Fibroblast of lung (primary cell): ENCODE data around the gene PRRC1. TPM values are rescaled to one million over a fixed set of nuclear protein-coding genes. Genes with fewer than 3 reads are reported as not detected.

Experiments used
- DNase-seq, 2 donors: peaks; one replicate each; pipeline versions ENCODE4 v3.0.0 to v3.0.0-alpha.2; 2010; ENCODE audit warnings: low read depth in 2 of 2
- H2AFZ ChIP-seq: 2 replicates; pipeline ENCODE4 v1.5.1; 2012; ENCODE audit warnings: low read length, control low read depth, inconsistent platforms
- H3K27ac ChIP-seq: 2 replicates; pipeline ENCODE4 v1.5.1; 2011; ENCODE audit warnings: low read length, control low read depth; ENCODE audit not compliant: insufficient read depth
- H3K27me3 ChIP-seq: 2 replicates; pipeline ENCODE4 v1.5.1; 2011; ENCODE audit warnings: mild to moderate bottlenecking, low read length; ENCODE audit not compliant: control insufficient read depth, insufficient read depth
- H3K36me3 ChIP-seq: 2 replicates; pipeline ENCODE4 v1.5.1; 2011; ENCODE audit warnings: low read length; ENCODE audit not compliant: control insufficient read depth, insufficient read depth
- H3K4me1 ChIP-seq: 2 replicates; pipeline ENCODE4 v1.5.1; 2011; ENCODE audit warnings: low read length; ENCODE audit not compliant: control insufficient read depth, insufficient read depth; ENCODE audit errors: extremely low read depth
- H3K4me2 ChIP-seq: 2 replicates; pipeline ENCODE4 v1.5.1; 2011; ENCODE audit warnings: low read length, control low read depth; ENCODE audit not compliant: insufficient read depth; ENCODE audit errors: extremely low read depth
- H3K4me3 ChIP-seq, 4 experiments: fragments of 200-600 bp in 1 of 4; sonication (generic) in 1 of 4; replicated peaks in 1 of 4; 2 replicates each; pipeline ENCODE4 v1.5.1; 2011 to 2016; ENCODE audit warnings: low read length in 4 of 4, low read depth in 3 of 4, mild to moderate bottlenecking in 3 of 4, control low read depth in 2 of 4, inconsistent platforms in 1 of 4, mixed read lengths in 1 of 4; ENCODE audit not compliant: insufficient read depth in 1 of 4; ENCODE audit errors: control extremely low read depth in 1 of 4
- H3K79me2 ChIP-seq: 2 replicates; pipeline ENCODE4 v1.5.1; 2012; ENCODE audit warnings: mild to moderate bottlenecking, low read length, inconsistent platforms; ENCODE audit not compliant: control insufficient read depth, insufficient read depth
- H3K9ac ChIP-seq: 2 replicates; pipeline ENCODE4 v1.5.1; 2011; ENCODE audit warnings: mild to moderate bottlenecking, low read length, control low read depth; ENCODE audit not compliant: insufficient read depth
- H3K9me3 ChIP-seq: 2 replicates; pipeline ENCODE4 v1.5.1; 2012; ENCODE audit warnings: low read depth, low read length; ENCODE audit not compliant: control insufficient read depth, insufficient read depth
- H4K20me1 ChIP-seq: 2 replicates; pipeline ENCODE4 v1.5.1; 2011; ENCODE audit warnings: low read length; ENCODE audit not compliant: control insufficient read depth, insufficient read depth; ENCODE audit errors: extremely low read depth
- EZH2 ChIP-seq: IDR thresholded peaks from 2 replicates; pipeline ENCODE4 v1.5.1; 2012; ENCODE audit warnings: low read length, control low read depth, mild to moderate bottlenecking; ENCODE audit errors: missing control alignments
- polyA plus RNA-seq, 2 donors: library from polyadenylated mRNA; depleted of rRNA in 1 of 2; stranded (reverse) in 1 of 2; unstranded in 1 of 2; fragments of >200 nt; gene quantifications; 2 replicates each; pipeline ENCODE4 v1.2.1, GENCODE V29; 2011 to 2012; ENCODE audit warnings: missing spikeins in 1 of 2
- total RNA-seq: library from RNA; depleted of rRNA; stranded (reverse); fragments of >200 nt; gene quantifications from 2 replicates; pipeline ENCODE4 v1.2.1, GENCODE V29; 2014
- TF ChIP-seq, protein P1 (sequence below), 2 donors: IDR thresholded peaks in 1 of 2; conservative IDR thresholded peaks in 1 of 2; 1 replicate in 1 of 2; 2 replicates in 1 of 2; pipeline ENCODE4 v1.5.1; 2011 to 2012; ENCODE audit warnings: low read length in 2 of 2, control low read depth in 1 of 2, inconsistent platforms in 1 of 2, low read depth in 1 of 2, mild to moderate bottlenecking in 1 of 2

PRRC1 gene
- total and polyA plus RNA-seq, 2 donors (not counting 1 experiment from before 2014, with no cell fraction given): 44.3 to 125 TPM

DNA sequence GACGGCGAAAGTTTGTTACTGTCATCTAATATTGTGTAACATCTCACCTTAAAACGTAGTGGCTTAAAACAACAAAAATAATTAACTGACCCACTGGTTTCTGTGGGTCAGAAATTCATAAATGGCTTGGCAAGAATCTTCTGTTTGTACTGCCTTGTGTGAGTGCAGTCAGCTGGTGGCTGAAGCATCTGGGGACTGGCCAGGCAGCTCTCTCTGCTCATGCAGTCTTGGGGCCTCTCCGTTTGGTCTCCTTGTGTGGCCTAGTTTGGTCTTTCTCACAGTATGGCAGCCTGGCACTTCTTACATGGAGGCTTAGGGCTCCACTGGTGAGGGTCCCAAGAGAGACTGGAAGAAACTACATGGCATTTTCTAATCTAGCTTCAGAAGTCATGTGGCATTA lies 82.4 kb downstream of the PRRC1 start:
- no peak for TF ChIP-seq EZH2
- TF ChIP-seq, protein P1, sequence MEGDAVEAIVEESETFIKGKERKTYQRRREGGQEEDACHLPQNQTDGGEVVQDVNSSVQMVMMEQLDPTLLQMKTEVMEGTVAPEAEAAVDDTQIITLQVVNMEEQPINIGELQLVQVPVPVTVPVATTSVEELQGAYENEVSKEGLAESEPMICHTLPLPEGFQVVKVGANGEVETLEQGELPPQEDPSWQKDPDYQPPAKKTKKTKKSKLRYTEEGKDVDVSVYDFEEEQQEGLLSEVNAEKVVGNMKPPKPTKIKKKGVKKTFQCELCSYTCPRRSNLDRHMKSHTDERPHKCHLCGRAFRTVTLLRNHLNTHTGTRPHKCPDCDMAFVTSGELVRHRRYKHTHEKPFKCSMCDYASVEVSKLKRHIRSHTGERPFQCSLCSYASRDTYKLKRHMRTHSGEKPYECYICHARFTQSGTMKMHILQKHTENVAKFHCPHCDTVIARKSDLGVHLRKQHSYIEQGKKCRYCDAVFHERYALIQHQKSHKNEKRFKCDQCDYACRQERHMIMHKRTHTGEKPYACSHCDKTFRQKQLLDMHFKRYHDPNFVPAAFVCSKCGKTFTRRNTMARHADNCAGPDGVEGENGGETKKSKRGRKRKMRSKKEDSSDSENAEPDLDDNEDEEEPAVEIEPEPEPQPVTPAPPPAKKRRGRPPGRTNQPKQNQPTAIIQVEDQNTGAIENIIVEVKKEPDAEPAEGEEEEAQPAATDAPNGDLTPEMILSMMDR (conservative IDR thresholded peaks at IDR 0.05 in 1 of 2, IDR thresholded peaks at IDR 0.05 in 1 of 2; ENCODE audit: low read depth in 1 of 2, low read length in 2 of 2): no peak
- no peaks in the 10 kb centered on the region for H3K79me2 ChIP-seq
- DNase-seq: no peak
- H3K36me3 ChIP-seq: no peaks in the 10 kb centered on the region
- no peak overlapping the region for H3K4me3 ChIP-seq
- H3K4me2 ChIP-seq: no peak overlapping the region
- no peaks in the 10 kb centered on the region for H3K4me1 ChIP-seq
- H3K27ac ChIP-seq: no peak overlapping the region
- H2AFZ ChIP-seq: no peak overlapping the region
- H3K27me3 ChIP-seq: peaks cover 4% of the 10 kb centered on the region
- no peak overlapping the region for H3K9ac ChIP-seq
- H4K20me1 ChIP-seq: no peaks in the 10 kb centered on the region
- H3K9me3 ChIP-seq: no peaks in the 10 kb centered on the region

DNA sequence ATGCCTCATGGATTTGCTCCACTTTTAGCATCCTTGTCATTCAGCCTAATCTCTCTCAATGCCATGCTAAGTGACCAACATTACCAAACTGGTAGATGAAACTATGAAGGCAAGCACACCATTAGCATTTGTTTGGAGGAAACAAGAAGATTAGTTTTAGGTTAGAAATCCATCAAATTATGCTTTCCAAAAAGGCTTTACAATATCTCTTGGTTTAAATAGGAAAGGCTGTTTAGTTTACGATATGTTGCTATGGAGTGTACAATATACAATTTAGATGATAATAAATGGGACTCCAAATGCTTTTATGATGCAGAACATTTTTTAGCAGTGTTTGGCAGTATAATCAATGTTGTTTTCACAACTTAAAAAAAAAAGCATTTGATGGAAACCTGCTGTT lies 83.7 kb downstream of the PRRC1 start:
- Histone ChIP-seq H3K27me3 (peaks cover 4% of the 10 kb centered on the region), H2AFZ (no peak overlapping the region), H3K4me2 (no peak overlapping the region), H3K9me3 (no peaks in the 10 kb centered on the region), H4K20me1 (no peaks in the 10 kb centered on the region), H3K9ac (no peak overlapping the region), H3K36me3 (no peaks in the 10 kb centered on the region), H3K4me3 (no peak overlapping the region), H3K27ac (no peak overlapping the region), H3K79me2 (no peaks in the 10 kb centered on the region), H3K4me1 (no peaks in the 10 kb centered on the region)
- no peak for DNase-seq
- TF ChIP-seq, protein P1 (conservative IDR thresholded peaks at IDR 0.05 in 1 of 2, IDR thresholded peaks at IDR 0.05 in 1 of 2; ENCODE audit: low read depth in 1 of 2, low read length in 2 of 2): no peak
- no peak for TF ChIP-seq EZH2

DNA sequence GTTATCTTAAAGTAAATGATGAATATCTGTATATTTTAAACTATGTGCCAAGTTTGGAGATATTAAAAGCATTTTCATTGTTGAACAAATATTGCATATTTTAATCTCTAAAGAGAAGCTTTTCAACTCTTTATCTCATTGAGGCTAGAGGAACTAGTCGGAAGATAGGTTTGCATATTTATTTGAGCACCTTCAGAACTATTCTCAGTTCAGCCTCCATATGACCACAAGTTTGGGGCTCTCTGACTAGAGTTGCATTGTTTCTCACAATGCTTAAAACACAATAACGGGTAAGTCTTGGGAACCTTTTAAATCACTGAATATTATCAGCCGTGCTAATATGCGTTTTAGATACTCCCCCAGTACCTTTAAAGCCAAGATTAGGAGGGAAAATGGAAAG lies 84.2 kb downstream of the PRRC1 start:
- H3K27ac ChIP-seq: no peak overlapping the region
- TF ChIP-seq EZH2: no peak
- TF ChIP-seq, protein P1 (conservative IDR thresholded peaks at IDR 0.05 in 1 of 2, IDR thresholded peaks at IDR 0.05 in 1 of 2; ENCODE audit: low read depth in 1 of 2, low read length in 2 of 2): no peak
- DNase-seq: no peak
- H3K4me1 ChIP-seq: no peaks in the 10 kb centered on the region
- H3K4me3 ChIP-seq: no peak overlapping the region
- no peak overlapping the region for H3K9ac ChIP-seq
- H3K36me3 ChIP-seq: no peaks in the 10 kb centered on the region
- H3K4me2 ChIP-seq: no peak overlapping the region
- H3K27me3 ChIP-seq: peaks cover 4% of the 10 kb centered on the region
- H3K9me3 ChIP-seq: no peaks in the 10 kb centered on the region
- H2AFZ ChIP-seq: no peak overlapping the region
- no peaks in the 10 kb centered on the region for H3K79me2 ChIP-seq
- no peaks in the 10 kb centered on the region for H4K20me1 ChIP-seq
